Trophoblast cell (in vitro differentiated cells and primary cell): Measurements from ENCODE around the gene STAT2.
A peak's percentile ranks its signal among the peaks of the same experiment; 100 is the strongest.

Experiments used
- DNase-seq, 2 donors: peaks; one replicate each; pipeline ENCODE4 v3.0.0-alpha.2; 2016
- H2AFZ ChIP-seq: 2 replicates; pipeline ENCODE4 v1.6.1; 2013; ENCODE audit warnings: low read length, moderate library complexity, mild to moderate bottlenecking; ENCODE audit not compliant: insufficient read depth, poor library complexity
- H2AK5ac ChIP-seq: 2 replicates; pipeline ENCODE4 v1.6.1; 2013; ENCODE audit warnings: mild to moderate bottlenecking, low read length
- H2BK120ac ChIP-seq: 2 replicates; pipeline ENCODE4 v1.6.1; 2013; ENCODE audit warnings: low read length, mild to moderate bottlenecking, moderate library complexity; ENCODE audit not compliant: insufficient read depth, poor library complexity
- H2BK12ac ChIP-seq: 2 replicates; pipeline ENCODE4 v1.6.1; 2013; ENCODE audit warnings: mild to moderate bottlenecking, low read length, moderate library complexity
- H2BK5ac ChIP-seq: 2 replicates; pipeline ENCODE4 v1.6.1; 2013; ENCODE audit warnings: low read length, low read depth, moderate library complexity, mild to moderate bottlenecking; ENCODE audit not compliant: poor library complexity
- H3K14ac ChIP-seq: 2 replicates; pipeline ENCODE4 v1.6.1; 2013; ENCODE audit warnings: mild to moderate bottlenecking, low read length
- H3K18ac ChIP-seq: 2 replicates; pipeline ENCODE4 v1.6.1; 2013; ENCODE audit warnings: mild to moderate bottlenecking, low read length
- H3K23ac ChIP-seq: 2 replicates; pipeline ENCODE4 v1.6.1; 2013; ENCODE audit warnings: low read length
- H3K27ac ChIP-seq: 2 replicates; pipeline ENCODE4 v1.5.1; 2013; ENCODE audit warnings: low read depth, mild to moderate bottlenecking, inconsistent platforms, low read length, moderate library complexity
- H3K27me3 ChIP-seq: 2 replicates; pipeline ENCODE4 v1.6.1; 2013; ENCODE audit warnings: inconsistent platforms, mild to moderate bottlenecking, low read length, moderate library complexity; ENCODE audit not compliant: insufficient read depth
- H3K36me3 ChIP-seq, 2 experiments: 1 replicate in 1 of 2; 2 replicates in 1 of 2; pipeline ENCODE4 v1.6.1; 2013; ENCODE audit warnings: low read length in 2 of 2, mild to moderate bottlenecking in 2 of 2, moderate library complexity in 1 of 2; ENCODE audit not compliant: insufficient read depth in 2 of 2, control insufficient read depth in 1 of 2
- H3K4ac ChIP-seq: 2 replicates; pipeline ENCODE4 v1.6.1; 2013; ENCODE audit warnings: low read depth, mild to moderate bottlenecking, low read length, moderate library complexity
- H3K4me1 ChIP-seq, 2 experiments: 1 replicate in 1 of 2; 2 replicates in 1 of 2; pipeline ENCODE4 v1.6.1; 2013; ENCODE audit warnings: low read length in 2 of 2, mild to moderate bottlenecking in 2 of 2, moderate library complexity in 1 of 2; ENCODE audit not compliant: insufficient read depth in 2 of 2, control insufficient read depth in 1 of 2
- H3K4me2 ChIP-seq: 2 replicates; pipeline ENCODE4 v1.6.1; 2013; ENCODE audit warnings: inconsistent platforms, mild to moderate bottlenecking, low read length, moderate library complexity
- H3K4me3 ChIP-seq: 2 replicates; pipeline ENCODE4 v1.5.1; 2013; ENCODE audit warnings: mild to moderate bottlenecking, low read depth, low read length, inconsistent platforms
- H3K79me1 ChIP-seq: one replicate; pipeline ENCODE4 v1.6.1; 2013; ENCODE audit warnings: low read length
- H3K79me2 ChIP-seq: 2 replicates; pipeline ENCODE4 v1.6.1; 2013; ENCODE audit warnings: low read length, mild to moderate bottlenecking; ENCODE audit not compliant: control insufficient read depth, insufficient read depth, poor library complexity
- H3K9ac ChIP-seq: 2 replicates; pipeline ENCODE4 v1.6.1; 2013; ENCODE audit warnings: mild to moderate bottlenecking, low read length
- H3K9me3 ChIP-seq: 2 replicates; pipeline ENCODE4 v1.6.1; 2013; ENCODE audit warnings: low read depth, mild to moderate bottlenecking, control low read depth, inconsistent platforms, low read length; ENCODE audit not compliant: insufficient read depth
- H4K12ac ChIP-seq: 2 replicates; pipeline ENCODE4 v1.6.1; 2013; ENCODE audit warnings: low read depth, mild to moderate bottlenecking, low read length, moderate library complexity
- H4K8ac ChIP-seq: 2 replicates; pipeline ENCODE4 v1.6.1; 2013; ENCODE audit warnings: low read depth, mild to moderate bottlenecking, low read length, moderate library complexity
- H4K91ac ChIP-seq: one replicate; pipeline ENCODE4 v1.6.1; 2013; ENCODE audit warnings: low read depth, mild to moderate bottlenecking, low read length, moderate library complexity
- WGBS: extraction: QIAGEN DNeasy Blood & Tissue Kit; methylation state at CpG from one replicate; pipeline ENCODE4 v1.1.7; 2013; ENCODE audit warnings: missing lambda C conversion rate; ENCODE audit not compliant: insufficient read length, insufficient coverage; ENCODE audit errors: extremely low coverage; 5-methylcytosine and 5-hydroxymethylcytosine counted together

STAT2 gene

GRCh38 chr12:56391721-56392120 is 31.8 kb upstream of the STAT2 start:
- H3K27ac ChIP-seq, result no peak overlapping the region
- DNase-seq, result peak; percentile 63 to 81
- WGBS, result no CpG with 5 or more reads among the region's 1 CpG
- no peak overlapping the region for H3K23ac ChIP-seq
- no peak overlapping the region for H2AK5ac ChIP-seq
- H3K4ac ChIP-seq, result no peak overlapping the region
- no peak overlapping the region for H3K4me2 ChIP-seq
- H2BK120ac ChIP-seq, result no peak overlapping the region
- no peaks in the 10 kb centered on the region for H3K36me3 ChIP-seq
- no peak overlapping the region for H2AFZ ChIP-seq
- H2BK12ac ChIP-seq, result no peak overlapping the region
- H3K4me1 ChIP-seq, result peaks cover 0 to 5% of the 10 kb centered on the region in 2 experiments
- no peak overlapping the region for H4K8ac ChIP-seq
- H3K9ac ChIP-seq, result no peak overlapping the region
- no peak overlapping the region for H3K18ac ChIP-seq
- H3K79me2 ChIP-seq, result no peaks in the 10 kb centered on the region
- H3K27me3 ChIP-seq, result no peaks in the 10 kb centered on the region
- H2BK5ac ChIP-seq, result no peak overlapping the region
- no peak overlapping the region for H3K14ac ChIP-seq
- no peak overlapping the region for H4K12ac ChIP-seq
- H3K9me3 ChIP-seq, result peaks cover under 1% of the 10 kb centered on the region
- no peaks in the 10 kb centered on the region for H3K79me1 ChIP-seq
- H4K91ac ChIP-seq, result no peak overlapping the region
- no peak overlapping the region for H3K4me3 ChIP-seq

- H2AFZ ChIP-seq, result no peak overlapping the region
- no peak overlapping the region for H3K14ac ChIP-seq
- no peak overlapping the region for H4K8ac ChIP-seq
- H3K4ac ChIP-seq, result no peak overlapping the region
- no peak overlapping the region for H2BK5ac ChIP-seq
- H4K12ac ChIP-seq, result no peak overlapping the region
- no peaks in the 10 kb centered on the region for H3K79me2 ChIP-seq
- no peak overlapping the region for H3K4me2 ChIP-seq
- H3K79me1 ChIP-seq, result no peaks in the 10 kb centered on the region
- peaks cover 0 to 5% of the 10 kb centered on the region in 2 experiments for H3K4me1 ChIP-seq
- no peaks in the 10 kb centered on the region for H3K9me3 ChIP-seq
- no peak overlapping the region for H2AK5ac ChIP-seq
- DNase-seq, result no peak
- WGBS, result no CpG with 5 or more reads among the region's 5 CpGs
- no peaks in the 10 kb centered on the region for H3K27me3 ChIP-seq
- no peak overlapping the region for H2BK120ac ChIP-seq
- H3K23ac ChIP-seq, result no peak overlapping the region
- H2BK12ac ChIP-seq, result no peak overlapping the region
- H3K36me3 ChIP-seq, result no peaks in the 10 kb centered on the region
- H4K91ac ChIP-seq, result no peak overlapping the region
- H3K4me3 ChIP-seq, result no peak overlapping the region
- H3K27ac ChIP-seq, result no peak overlapping the region
- H3K9ac ChIP-seq, result no peak overlapping the region
- H3K18ac ChIP-seq, result no peak overlapping the region
Observed at GRCh38 chr12:56389412-56389811, 29.5 kb upstream of the STAT2 start.

- Histone ChIP-seq H2AK5ac (no peak overlapping the region), H3K4me2 (no peak overlapping the region), H3K9me3 (no peaks in the 10 kb centered on the region), H4K12ac (no peak overlapping the region), H3K79me1 (no peaks in the 10 kb centered on the region), H3K27ac (no peak overlapping the region), H3K9ac (no peak overlapping the region), H4K8ac (no peak overlapping the region), H2BK5ac (no peak overlapping the region), H4K91ac (no peak overlapping the region), H3K4me1 (peaks cover 0 to 5% of the 10 kb centered on the region in 2 experiments), H3K27me3 (no peaks in the 10 kb centered on the region), H3K36me3 (no peaks in the 10 kb centered on the region), H3K18ac (no peak overlapping the region), H3K4me3 (no peak overlapping the region), H2BK120ac (no peak overlapping the region), H2AFZ (no peak overlapping the region), H2BK12ac (no peak overlapping the region), H3K14ac (no peak overlapping the region), H3K23ac (no peak overlapping the region), H3K4ac (no peak overlapping the region), H3K79me2 (no peaks in the 10 kb centered on the region)
- WGBS, result no CpG with 5 or more reads among the region's 7 CpGs
- no peak for DNase-seq
Observed at GRCh38 chr12:56387152-56387736, 27.3 kb upstream of the STAT2 start.

- H3K18ac ChIP-seq, result no peak overlapping the region
- DNase-seq, result no peak
- H3K23ac ChIP-seq, result no peak overlapping the region
- H3K79me1 ChIP-seq, result no peaks in the 10 kb centered on the region
- H2BK12ac ChIP-seq, result no peak overlapping the region
- H2AK5ac ChIP-seq, result no peak overlapping the region
- no peak overlapping the region for H4K8ac ChIP-seq
- H2AFZ ChIP-seq, result no peak overlapping the region
- no peaks in the 10 kb centered on the region for H3K36me3 ChIP-seq
- H3K9me3 ChIP-seq, result no peaks in the 10 kb centered on the region
- peaks cover 0 to 5% of the 10 kb centered on the region in 2 experiments for H3K4me1 ChIP-seq
- H3K9ac ChIP-seq, result no peak overlapping the region
- H3K14ac ChIP-seq, result no peak overlapping the region
- no peak overlapping the region for H4K12ac ChIP-seq
- H2BK5ac ChIP-seq, result no peak overlapping the region
- H3K4me2 ChIP-seq, result no peak overlapping the region
- no peak overlapping the region for H4K91ac ChIP-seq
- no peak overlapping the region for H3K4ac ChIP-seq
- no peak overlapping the region for H3K27ac ChIP-seq
- no CpG with 5 or more reads among the region's 1 CpG for WGBS
- H3K4me3 ChIP-seq, result no peak overlapping the region
- no peak overlapping the region for H2BK120ac ChIP-seq
- H3K79me2 ChIP-seq, result no peaks in the 10 kb centered on the region
- no peaks in the 10 kb centered on the region for H3K27me3 ChIP-seq
Observed at GRCh38 chr12:56385873-56386272, 26.0 kb upstream of the STAT2 start.
